Measurements from ENCODE around the gene C10orf95. TPM values are rescaled to one million over a fixed set of nuclear protein-coding genes. Genes with fewer than 3 reads are reported as not detected.

Gene C10orf95
- total and polyA plus RNA-seq, 2 of the 13 experiments (the other 11 are each of a cell fraction or from before 2014, with no cell fraction given) = 0.05 to 0.07 TPM

- TF ChIP-seq ZSCAN9 (CRISPR knock-in tag; IDR thresholded peaks at IDR 0.05; ENCODE audit: borderline replicate concordance) (no peak; the same call in 1 of the 2 replicates), ZNF383 (CRISPR knock-in tag; IDR thresholded peaks at IDR 0.05; ENCODE audit: borderline replicate concordance) (no peak), ZNF264 (CRISPR knock-in tag; IDR thresholded peaks at IDR 0.05) (no peak), ZNF792 (CRISPR knock-in tag; IDR thresholded peaks at IDR 0.05) (no peak), ZNF672 (CRISPR knock-in tag; IDR thresholded peaks at IDR 0.05) (no peak), SATB2 (CRISPR knock-in tag; IDR thresholded peaks at IDR 0.05) (no peak), ZNF644 (CRISPR knock-in tag; IDR thresholded peaks at IDR 0.05; ENCODE audit: low read depth) (0 out of 2 replicates have a peak, but pooled peaks have one; percentile 45), CBX1 (IDR thresholded peaks at IDR 0.05; ENCODE audit: low read depth) (no peak), ZNF44 (CRISPR knock-in tag; IDR thresholded peaks at IDR 0.05) (no peak), RELA (CRISPR knock-in tag; IDR thresholded peaks at IDR 0.05) (no peak), TMF1 (CRISPR knock-in tag; IDR thresholded peaks at IDR 0.05; ENCODE audit: low read depth) (no peak), ZFY (CRISPR knock-in tag; IDR thresholded peaks at IDR 0.05) (no peak; the same call in 1 of the 2 replicates), ZNF34 (CRISPR knock-in tag; IDR thresholded peaks at IDR 0.05; ENCODE audit: borderline replicate concordance) (no peak), ZNF563 (CRISPR knock-in tag; IDR thresholded peaks at IDR 0.05) (0 out of 2 replicates have a peak, but pooled peaks have one; percentile 17), REXO4 (CRISPR knock-in tag; IDR thresholded peaks at IDR 0.05; ENCODE audit: borderline replicate concordance) (no peak), ZNF768 (CRISPR knock-in tag; IDR thresholded peaks at IDR 0.05) (no peak), PAXIP1 (CRISPR knock-in tag; conservative IDR thresholded peaks at IDR 0.05) (peak; percentile 88), MZF1 (CRISPR knock-in tag; IDR thresholded peaks at IDR 0.05; ENCODE audit: borderline replicate concordance) (no peak), FOXA3 (CRISPR knock-in tag; IDR thresholded peaks at IDR 0.05) (peak; percentile 42)
- TF ChIP-seq, protein P1, sequence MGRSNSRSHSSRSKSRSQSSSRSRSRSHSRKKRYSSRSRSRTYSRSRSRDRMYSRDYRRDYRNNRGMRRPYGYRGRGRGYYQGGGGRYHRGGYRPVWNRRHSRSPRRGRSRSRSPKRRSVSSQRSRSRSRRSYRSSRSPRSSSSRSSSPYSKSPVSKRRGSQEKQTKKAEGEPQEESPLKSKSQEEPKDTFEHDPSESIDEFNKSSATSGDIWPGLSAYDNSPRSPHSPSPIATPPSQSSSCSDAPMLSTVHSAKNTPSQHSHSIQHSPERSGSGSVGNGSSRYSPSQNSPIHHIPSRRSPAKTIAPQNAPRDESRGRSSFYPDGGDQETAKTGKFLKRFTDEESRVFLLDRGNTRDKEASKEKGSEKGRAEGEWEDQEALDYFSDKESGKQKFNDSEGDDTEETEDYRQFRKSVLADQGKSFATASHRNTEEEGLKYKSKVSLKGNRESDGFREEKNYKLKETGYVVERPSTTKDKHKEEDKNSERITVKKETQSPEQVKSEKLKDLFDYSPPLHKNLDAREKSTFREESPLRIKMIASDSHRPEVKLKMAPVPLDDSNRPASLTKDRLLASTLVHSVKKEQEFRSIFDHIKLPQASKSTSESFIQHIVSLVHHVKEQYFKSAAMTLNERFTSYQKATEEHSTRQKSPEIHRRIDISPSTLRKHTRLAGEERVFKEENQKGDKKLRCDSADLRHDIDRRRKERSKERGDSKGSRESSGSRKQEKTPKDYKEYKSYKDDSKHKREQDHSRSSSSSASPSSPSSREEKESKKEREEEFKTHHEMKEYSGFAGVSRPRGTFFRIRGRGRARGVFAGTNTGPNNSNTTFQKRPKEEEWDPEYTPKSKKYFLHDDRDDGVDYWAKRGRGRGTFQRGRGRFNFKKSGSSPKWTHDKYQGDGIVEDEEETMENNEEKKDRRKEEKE (IDR thresholded peaks at IDR 0.05) = no peak
- TF ChIP-seq, protein P2, sequence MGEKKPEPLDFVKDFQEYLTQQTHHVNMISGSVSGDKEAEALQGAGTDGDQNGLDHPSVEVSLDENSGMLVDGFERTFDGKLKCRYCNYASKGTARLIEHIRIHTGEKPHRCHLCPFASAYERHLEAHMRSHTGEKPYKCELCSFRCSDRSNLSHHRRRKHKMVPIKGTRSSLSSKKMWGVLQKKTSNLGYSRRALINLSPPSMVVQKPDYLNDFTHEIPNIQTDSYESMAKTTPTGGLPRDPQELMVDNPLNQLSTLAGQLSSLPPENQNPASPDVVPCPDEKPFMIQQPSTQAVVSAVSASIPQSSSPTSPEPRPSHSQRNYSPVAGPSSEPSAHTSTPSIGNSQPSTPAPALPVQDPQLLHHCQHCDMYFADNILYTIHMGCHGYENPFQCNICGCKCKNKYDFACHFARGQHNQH (CRISPR knock-in tag; IDR thresholded peaks at IDR 0.05) = no peak; the same call in 1 of the 2 replicates
- TF ChIP-seq, protein P3, sequence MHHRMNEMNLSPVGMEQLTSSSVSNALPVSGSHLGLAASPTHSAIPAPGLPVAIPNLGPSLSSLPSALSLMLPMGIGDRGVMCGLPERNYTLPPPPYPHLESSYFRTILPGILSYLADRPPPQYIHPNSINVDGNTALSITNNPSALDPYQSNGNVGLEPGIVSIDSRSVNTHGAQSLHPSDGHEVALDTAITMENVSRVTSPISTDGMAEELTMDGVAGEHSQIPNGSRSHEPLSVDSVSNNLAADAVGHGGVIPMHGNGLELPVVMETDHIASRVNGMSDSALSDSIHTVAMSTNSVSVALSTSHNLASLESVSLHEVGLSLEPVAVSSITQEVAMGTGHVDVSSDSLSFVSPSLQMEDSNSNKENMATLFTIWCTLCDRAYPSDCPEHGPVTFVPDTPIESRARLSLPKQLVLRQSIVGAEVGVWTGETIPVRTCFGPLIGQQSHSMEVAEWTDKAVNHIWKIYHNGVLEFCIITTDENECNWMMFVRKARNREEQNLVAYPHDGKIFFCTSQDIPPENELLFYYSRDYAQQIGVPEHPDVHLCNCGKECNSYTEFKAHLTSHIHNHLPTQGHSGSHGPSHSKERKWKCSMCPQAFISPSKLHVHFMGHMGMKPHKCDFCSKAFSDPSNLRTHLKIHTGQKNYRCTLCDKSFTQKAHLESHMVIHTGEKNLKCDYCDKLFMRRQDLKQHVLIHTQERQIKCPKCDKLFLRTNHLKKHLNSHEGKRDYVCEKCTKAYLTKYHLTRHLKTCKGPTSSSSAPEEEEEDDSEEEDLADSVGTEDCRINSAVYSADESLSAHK (CRISPR knock-in tag; IDR thresholded peaks at IDR 0.05; ENCODE audit: borderline replicate concordance) = no peak
Observed at GRCh38 chr10:102434394-102435132, 16.8 kb downstream of the C10orf95 start (continued).
